Stimulated activated CD8-positive, alpha-beta memory T cell treated with anti-CD3 and anti-CD28 coated beads, Interleukin-15, amount 100 ng/mL, for 48 hours (primary cell): ENCODE results near the gene TPSB2.
"Not testable (repeated sequence)": the region's sequence is repeated elsewhere in the genome, so short reads cannot be mapped to it uniquely, and the experiment has no call there.

Experiments
- DNase-seq, 2 donors: peaks; one replicate each; pipeline ENCODE4 v3.0.0-alpha.2; 2020; ENCODE audit warnings: low read depth in 2 of 2

Gene TPSB2

DNA sequence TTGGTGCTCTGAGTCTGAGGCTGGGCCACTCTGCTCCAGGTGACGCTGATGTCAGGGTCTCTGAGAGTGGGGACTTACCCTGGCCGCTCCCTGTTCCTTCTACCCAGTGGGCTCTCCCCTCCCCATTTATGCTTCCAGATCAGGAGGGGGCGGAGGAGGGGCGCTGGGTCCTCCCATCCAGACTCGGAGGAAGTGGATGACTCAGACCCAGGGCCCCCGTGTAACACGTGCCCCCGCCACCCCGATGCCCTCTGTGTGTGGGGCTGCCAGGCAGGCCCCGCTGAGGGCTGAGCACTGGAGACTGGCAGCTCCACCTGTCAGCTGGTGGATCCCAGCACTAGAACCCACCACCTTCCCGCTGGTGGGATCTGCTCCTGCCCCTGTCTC lies at the start of gene TPSB2:
Gene TPSB2, minus strand, starts transcription at position 101 of the 387 bp plus-strand sequence. CDS start 233 bp downstream, outside the sequence.
- DNase-seq, result not testable (repeated sequence)

DNA sequence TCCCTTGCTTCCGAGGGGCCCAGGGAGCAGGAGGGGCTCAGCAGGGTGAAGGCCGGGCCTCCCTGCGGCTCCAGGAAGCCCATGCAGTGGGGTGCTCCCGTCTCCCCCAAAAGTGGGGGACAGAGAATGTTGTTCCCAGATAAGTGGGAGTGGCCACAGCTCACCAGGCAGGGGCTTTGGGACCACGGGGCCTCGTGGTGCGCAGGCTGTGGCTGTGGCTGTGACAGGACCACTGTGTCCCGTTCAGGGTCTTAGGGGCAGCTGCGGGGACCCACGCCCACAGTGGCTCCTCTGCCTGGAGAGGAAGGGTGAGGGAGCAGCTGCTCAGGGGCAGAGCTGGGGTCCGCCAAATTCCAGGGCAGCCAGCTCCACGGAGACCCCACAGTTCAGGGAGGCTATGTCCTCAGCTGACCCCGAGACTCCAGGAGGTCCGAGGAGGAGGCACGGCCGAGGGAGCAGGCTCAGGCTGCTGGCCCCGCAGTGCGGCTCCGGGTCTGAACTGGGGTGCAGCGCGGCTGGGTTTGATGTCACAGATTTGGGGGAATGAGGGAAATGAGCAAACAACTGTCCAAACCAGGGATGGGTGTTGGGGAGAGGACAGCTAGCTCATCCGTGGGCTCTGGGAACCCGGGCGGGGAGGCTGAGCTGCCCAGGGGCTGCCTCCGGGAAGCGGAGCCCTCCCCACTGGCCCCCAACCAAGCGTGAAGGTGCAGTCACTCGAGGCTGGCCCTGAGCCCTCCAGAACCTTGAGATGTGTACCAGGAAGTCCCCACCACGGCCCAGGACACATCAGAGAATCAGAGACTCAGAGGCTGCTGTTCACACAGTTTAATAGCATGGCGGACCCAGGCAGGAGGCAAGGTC lies 49.3 kb upstream of the TPSB2 start:
- no peak for DNase-seq

DNA sequence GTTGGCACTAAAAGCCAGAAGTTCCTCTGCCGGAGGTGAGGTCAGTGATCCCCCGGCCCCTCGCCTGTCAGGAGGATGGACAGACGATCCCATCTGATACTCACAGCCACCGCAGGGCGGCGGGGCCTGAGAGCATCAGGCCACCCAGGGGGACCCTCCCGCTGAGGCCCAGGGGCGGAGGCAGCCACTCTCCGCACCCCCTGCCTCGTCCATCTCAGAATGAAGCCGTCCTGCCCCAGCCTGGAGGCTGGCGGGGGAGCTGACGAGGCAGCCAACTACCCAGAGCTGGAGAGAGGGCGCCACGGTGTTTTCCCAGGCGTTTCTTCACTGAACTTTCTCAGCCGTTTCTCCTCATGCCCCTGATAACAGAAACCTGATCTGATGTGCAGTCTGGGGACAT lies 48.5 kb upstream of the TPSB2 start:
- DNase-seq, result no peak

DNA sequence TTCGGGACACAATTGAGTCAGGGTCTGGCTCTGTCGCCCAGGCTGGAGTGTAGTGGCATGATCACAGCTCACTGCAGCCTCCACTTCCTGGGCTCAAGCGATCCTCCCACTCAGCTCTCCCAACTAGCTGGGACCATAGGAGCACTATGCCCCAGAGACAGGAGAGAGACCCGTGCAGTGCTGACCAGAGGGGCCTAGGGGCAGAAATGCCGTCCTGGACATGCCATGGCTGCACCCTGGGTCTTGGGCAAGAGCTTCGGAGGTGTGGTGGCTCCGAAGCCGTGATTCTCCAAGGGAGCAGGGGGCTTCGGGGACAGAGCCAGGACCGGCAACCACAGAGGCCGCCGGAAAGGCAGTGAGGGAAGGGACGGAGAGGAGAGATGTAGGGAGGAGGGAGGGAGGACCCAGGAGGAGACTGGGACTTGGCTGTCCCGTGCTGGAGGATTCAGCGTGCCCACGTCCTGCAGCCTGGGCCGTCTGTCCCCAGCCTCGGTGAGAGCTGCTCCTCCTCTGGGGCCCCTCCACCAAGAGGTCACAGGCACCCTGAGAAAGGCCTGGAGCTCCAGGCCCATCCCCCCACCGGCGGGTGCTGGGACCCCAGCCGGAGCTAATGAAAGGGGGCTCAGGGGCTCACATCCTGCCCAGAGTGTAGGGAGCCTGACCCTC lies 47.8 kb upstream of the TPSB2 start:
- no peak for DNase-seq

DNA sequence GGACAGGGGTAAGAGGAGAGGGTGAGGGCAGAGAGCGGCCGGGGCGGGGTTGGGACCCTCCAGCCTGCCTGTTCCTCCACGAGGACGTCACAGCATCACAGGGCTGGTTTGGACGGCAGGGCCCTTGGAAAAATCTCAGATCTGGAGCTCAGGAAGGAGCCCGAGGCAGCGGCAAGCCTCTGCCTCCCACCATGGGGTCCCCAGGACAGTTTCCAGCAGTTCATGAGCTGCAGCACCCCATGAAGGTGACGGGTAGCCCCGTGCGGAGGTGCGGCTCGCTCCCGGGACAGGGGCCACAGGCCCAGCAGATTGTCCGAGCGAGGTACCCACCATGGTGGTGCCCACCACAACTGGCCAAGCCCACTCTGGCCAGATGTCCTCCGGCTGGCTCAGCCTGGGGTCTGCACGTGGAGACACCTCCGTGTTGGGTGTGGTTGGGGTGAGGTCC lies 47.2 kb upstream of the TPSB2 start:
- no peak for DNase-seq

DNA sequence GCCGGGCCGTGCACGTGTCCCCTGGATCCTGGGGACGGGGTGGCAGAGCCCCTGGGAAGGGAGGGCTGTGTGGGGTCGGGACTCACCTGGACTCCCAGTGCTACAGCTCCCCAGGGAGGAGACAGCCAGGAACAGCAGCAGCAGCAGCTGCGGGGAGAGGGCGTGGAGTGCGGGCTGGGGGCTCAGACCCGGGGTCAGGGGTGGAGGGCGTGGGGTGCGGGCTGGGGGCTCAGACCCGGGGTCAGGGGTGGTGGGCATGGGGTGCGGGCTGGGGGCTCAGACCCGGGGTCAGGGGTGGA lies 46.5 kb upstream of the TPSB2 start:
- no peak for DNase-seq

DNA sequence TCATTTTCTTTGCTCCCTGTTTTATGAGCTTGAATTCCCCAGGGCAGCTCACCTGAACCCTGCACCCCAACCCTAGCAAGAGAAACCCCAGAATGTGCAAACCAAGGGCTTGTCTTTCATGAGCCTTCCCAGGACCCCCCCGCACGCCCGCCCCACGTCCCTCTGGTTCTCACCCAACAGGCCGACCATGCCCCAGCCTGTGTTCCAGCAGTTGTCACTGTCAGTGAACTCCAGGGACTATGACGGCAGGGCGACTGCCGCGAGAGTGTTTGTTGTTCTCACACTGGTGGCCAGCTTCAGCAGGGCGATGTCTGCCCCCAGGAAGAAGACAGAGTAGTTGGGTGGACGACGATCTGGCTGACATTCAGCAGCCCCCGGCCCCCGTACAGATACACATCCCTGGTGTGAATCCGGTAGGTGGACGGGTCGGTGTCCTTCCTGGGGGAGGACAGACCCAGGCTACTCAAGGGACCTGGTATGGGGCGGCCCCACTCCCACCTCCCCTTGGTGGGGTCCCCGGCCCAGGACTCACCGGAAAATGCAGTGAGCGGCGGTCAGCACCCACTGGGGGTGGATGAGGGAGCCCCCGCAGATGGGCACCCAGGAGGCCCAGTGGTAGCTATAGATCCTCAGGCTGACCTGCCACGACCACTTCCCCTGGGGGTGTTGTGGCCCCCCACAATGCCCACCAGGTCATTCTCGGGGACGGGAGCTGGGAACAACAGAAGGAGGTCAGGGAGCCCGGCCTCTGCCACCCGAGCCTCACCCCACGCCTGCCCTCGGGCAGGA lies 46.0 kb upstream of the TPSB2 start:
- DNase-seq, result no peak

DNA sequence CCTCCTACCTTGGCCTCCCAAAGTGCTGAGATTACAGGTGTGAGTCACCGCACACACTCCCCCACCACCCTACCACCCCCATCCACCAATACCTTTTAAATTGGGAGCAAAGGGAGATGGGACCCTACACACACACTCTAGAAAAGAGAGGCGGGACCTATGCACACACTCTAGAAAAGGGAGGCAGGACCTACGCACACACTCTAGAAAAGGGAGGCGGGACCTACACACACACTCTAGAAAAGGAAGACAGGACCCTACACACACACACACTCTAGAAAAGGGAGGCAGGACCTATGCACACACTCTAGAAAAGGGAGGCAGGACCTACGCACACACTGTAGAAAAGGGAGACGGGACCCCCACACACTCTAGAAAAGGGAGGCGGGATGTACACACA lies 44.8 kb upstream of the TPSB2 start:
- no peak for DNase-seq

DNA sequence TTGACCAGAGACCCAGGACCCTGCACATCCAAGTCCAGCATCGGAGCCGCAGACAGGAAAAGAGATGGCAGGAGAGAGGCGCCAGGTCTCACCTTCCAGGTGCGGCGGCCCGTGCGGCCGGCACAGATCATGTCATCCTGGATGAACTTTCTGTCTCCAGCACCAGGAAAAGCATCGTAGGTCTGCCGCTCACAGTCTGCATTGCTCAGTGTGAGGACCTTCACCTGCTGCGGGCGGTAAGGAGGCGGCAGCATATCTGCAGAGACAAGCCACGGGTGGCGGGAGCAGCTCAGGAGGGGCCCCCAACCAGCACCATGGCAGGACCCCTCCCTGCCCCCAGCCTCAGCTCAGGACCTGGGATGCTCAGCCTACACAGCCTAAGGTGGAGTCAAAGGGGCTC lies 43.8 kb upstream of the TPSB2 start:
- DNase-seq, result no peak

DNA sequence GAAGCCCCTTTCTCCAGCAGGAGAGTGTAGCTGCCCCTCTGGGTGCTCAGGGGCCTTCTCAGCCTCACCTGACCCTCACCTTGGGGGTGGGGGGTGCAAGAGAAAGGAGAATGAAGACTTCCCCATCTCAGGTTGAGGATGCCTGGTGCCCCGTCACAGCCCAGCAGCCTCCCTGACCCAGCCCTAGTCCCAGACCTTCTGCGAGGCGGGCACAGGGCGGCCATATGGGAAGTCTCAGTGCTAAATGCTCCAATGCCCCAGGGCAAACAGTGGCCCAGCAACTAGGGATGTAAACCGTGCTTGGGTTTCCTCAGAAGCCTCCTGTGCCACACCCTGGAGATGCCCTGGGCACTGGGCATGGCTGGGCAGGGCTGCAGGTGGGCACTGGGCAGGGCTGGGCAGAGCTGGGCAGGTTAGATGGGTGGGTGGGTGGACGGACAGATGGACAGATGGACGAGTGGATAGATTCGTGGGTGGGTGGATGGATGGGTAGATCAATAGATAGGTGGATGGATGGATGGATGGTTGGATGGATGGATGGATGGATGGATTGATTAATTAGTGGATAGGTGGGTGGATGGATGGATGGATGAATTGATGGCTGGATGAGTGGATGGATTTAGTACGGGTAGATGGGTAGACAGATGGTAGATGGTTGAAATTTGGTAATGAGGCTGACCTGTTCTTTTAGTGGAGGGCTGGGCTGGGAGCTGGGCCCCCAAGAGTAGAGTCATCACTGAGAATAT lies 42.6 kb upstream of the TPSB2 start:
- DNase-seq, result no peak

DNA sequence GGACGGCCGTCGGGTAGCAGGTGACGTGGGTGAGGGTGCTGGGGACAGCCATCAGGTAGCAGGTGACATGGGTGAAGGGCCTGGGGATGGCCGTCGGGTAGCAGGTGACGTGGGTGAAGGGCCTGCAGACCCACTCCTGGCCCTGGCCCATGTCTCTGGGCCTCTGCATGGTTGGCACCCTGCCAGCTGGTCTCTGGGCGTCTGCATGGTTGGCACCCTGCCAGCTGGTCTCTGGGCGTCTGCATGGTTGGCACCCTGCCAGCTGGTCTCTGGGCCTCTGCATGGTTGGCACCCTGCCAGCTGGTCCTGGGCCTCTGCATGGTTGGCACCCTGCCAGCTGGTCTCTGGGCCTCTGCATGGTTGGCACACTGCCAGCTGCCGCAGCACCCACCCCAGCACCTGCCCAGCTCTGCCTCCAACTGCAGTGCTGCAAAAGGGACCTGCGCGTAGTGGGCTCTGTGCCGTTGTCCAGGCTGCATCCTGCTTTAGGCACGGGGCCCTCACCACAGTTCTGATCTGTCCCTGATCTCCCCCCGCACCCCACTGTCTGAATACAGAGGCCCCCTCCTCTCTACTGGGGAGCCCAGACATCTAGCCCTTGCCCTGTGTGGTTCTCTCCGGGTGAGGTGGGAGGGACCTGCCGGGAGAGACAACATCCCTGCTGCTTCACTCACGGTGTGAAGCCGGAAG lies 41.9 kb upstream of the TPSB2 start:
- not testable (repeated sequence) for DNase-seq

DNA sequence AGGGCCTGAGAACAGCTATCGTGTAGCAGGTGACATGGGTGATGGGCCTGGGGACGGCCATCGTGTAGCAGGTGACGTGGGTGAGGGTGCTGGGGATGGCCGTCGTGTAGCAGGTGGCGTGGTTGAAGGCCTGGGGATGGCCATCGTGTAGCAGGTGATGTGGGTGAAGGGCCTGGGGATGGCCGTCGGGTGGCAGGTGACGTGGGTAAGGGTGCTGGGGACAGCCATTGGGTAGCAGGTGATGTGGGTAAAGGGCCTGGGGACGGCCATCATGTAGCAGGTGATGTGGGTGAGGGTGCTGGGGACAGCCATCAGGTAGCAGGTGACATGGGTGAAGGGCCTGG lies 41.4 kb upstream of the TPSB2 start:
- DNase-seq, result no peak

DNA sequence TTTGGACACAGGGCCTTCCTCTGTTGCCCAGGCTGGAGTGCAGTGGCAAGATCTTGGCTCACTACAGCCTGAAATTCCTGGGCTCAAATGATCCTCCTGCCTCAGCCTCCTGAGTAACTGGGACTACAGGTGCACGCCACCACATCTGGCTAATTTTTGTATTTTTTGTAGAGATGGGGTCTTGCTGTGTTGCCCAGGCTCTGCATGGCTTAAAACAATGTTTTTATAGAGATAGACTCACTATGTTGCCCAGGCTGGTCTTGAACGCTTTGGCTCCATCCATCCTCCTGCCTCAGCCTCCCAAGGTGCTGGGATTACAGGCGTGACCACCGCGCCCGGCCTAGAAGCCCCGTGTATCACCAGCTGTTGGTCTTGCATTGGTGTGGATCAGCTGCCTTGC lies 39.4 kb upstream of the TPSB2 start:
- not testable (repeated sequence) for DNase-seq

DNA sequence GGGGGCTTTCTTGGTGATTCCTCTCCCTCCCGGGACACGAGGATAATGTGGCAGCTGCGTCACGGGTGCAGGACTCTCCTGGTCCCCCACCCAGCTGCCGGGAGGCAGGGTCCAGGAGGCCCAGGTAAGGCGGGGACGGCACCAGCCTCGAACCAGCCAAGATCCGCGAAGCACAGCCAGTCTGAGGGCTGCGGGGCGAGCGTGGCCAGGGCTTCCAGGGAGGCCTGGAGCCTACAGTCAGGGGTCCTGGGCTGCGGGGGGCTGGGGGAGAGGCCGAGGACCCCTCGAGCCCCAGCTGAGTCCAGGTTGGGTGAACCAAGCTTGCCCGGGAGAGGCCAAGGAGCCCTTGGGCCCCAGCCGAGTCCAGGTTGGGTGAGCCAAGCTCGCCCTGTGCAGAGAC lies 35.8 kb upstream of the TPSB2 start:
- no peak for DNase-seq

DNA sequence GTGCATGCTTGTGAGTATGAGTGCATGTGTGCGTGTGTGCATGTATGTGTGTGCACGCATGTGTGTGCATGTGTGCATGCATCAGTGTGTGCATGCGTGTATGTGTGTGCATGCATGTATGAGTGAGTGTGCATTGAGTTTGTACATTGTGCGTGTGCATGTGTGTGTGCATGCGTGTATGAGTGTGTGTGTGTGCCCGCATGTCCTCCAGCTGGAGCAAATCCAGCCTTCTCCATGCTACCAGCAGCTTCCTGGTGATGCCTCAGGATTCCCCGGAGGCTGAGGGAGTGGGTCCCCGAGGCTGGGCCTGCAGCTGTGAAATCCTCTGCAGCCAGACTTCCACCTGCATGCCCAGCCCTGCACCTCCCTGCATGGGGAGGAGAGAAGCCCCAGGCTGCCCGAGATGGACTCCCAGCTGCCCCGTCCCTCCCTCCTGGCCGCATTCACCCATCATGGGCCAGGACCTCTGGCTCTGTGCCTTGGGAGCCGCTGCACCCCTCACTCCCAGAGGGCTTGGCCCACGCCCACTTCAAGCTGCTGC lies 35.2 kb upstream of the TPSB2 start:
- no peak for DNase-seq

DNA sequence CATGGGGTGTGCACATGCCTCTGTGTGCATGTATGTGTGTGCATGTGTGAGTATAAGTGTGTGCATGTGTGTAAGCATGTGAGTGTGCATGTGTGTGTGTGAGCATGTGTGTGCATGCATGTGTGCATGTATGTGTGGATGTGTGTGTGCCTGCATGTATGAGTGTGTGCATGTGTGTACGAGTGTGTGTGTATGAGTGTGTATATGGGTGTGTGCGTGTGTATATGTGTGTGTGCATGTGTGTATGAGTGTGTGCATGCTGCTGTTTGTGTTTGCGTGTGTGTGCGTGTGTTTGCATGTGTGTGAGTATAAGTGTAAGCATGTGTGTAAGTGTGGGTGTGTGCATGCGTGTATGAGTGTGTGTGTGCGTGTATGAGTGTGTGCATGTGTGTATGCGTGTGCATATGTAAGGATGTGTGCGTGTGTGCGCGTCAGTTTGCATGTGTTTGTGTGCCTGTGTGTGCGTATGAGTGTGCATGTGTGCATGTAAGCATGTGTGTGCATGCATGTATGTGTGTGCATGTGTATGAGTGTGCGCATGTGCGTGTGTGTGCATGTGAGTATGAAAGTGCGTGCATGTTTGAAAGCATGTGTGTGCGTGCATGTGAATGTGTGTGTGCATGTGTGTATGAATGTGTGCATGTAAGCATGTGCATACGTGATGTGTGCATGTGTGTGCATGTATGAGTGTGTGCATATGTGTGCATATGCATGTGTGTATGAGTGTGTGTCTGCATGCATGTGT lies 34.5 kb upstream of the TPSB2 start:
- DNase-seq, result no peak

DNA sequence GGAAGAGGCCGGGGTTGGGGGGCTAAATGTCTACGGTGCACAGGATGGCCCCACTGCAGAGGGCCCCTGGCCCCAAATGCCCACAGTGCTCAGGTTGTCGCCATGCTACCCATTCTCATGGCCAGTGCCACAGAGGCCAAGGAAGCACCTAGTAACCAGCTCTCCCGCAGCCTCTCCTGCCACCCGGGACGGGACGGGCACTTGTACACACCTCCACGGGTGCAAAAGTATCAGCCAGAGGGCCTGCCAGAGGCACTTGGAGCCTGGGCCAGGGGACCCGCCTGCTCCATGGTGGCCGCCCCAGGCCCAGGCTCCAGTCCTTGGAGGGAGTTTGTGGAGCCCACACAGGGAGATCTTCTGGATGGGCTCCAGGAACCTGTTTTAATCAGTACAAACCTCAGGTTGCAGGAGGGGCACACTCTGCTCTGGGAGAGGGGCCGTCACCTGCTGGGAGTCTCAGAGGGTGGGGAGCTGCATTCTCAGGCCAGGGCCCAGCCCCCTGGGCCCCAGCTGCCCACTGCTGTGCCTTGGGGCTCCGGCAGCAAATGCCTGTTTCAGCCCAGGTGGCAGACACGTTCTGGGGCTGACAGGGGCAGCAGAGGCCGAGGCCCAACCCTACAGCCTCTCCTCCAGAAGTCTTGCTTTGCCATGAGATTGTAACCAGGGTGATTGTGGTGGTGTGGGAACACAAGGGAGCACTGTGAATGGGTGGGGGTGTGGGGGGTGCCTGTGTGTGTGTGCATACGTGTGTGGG lies 33.8 kb upstream of the TPSB2 start:
- no peak for DNase-seq

DNA sequence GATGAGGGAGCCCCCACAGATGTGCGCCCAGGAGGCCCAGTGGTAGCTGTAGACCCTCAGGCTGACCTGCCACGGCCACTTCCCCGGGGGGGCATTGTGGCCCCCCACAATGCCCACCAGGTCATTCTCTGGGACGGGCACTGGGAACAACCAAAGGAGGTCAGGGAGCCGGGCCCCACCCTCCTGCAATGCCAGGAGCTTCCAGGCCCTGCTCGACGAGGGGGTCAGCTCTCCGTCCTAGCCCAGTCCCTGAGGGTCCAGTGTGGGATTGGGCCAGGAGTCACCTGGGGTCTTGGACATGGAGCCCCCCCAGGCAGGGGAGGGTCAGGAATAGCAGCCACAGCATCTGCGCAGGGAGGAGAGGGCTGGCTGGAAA lies 32.9 kb upstream of the TPSB2 start:
- DNase-seq, result no peak

DNA sequence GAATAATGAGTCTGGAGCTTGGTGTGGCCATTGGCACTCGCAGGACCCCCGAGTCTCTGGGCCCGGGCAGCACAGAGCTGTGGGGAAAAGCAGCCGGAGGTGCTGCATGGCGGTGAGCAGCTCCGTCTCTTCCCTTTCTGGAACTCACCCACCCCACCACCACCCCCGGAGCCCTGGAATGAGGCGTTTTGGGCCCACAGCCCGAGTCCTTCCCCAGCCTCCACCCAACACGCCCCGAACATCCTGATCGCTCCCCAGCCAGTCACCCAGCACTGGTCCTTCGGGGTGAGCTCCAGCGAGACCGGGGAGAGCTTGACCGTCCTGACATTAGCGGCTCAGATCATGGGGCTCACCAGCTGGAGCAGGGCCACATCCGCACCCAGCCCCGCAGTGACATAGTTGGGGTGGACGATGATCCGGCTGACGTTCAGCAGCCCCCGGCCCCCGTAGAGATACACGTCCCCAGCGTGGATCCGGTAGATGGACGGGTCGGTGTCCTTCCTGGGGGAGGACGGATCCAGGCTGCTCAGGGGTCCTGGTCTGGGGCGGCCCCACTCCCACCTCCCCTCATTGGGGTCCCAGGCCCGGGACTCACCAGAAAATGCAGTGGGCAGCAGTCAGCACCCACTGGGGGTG lies 32.3 kb upstream of the TPSB2 start:
- no peak for DNase-seq
